IPS-18c (cell line): ENCODE data around the gene ANKDD1B.

ENCODE experiments used
- H3K4me3 ChIP-seq: 2 replicates; pipeline ENCODE4 v1.7.0; 2013; ENCODE audit warnings: low read depth, mild to moderate bottlenecking, low read length, moderate library complexity; ENCODE audit not compliant: insufficient read depth
- H3K9me3 ChIP-seq: one replicate; pipeline ENCODE4 v1.6.1; 2013; ENCODE audit warnings: mild to moderate bottlenecking, low read length, moderate library complexity; ENCODE audit not compliant: control insufficient read depth, insufficient read depth

Gene ANKDD1B

DNA sequence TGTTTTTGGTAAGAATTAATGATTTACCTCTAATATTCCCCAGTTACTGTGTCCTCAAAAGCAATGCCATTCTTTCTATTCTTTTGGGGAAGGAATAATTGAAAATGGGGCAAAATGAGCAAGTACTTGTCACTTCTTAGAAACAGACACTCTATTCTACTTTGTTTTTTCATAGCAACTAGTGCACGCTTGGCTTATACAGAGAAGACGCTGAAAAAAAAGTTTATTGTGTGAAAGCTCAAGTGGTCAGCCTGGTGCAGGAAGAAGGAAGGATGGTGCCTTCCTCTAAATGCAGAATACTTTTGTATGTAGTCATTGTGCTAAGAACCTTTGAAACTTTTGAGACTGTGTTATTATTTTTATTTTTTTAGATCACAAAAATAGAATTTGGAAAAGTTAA, 29.6 kb downstream of the ANKDD1B start:
- Histone ChIP-seq H3K4me3 (no peak overlapping the region), H3K9me3 (no peaks in the 10 kb centered on the region)

DNA sequence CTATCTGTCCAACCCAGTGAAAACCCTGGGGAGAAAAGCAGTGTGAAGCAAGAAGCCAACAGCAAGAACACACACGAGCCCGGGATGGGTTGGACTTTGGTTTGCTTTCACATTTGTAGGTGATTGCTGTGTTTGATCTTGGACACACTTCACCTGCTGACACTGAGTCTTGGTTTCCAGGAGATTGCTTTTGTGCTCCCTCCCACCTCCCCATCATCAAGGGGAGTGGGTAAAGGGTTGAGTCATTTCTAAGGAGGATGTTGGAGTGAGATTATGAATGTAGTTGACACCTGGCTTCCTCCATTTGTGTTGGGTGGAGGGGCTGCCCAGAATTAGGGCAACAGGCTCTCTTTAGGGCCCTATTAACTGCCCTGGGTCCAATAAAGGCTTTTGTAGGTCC, 37.5 kb downstream of the ANKDD1B start:
- H3K4me3 ChIP-seq, result no peak overlapping the region

DNA sequence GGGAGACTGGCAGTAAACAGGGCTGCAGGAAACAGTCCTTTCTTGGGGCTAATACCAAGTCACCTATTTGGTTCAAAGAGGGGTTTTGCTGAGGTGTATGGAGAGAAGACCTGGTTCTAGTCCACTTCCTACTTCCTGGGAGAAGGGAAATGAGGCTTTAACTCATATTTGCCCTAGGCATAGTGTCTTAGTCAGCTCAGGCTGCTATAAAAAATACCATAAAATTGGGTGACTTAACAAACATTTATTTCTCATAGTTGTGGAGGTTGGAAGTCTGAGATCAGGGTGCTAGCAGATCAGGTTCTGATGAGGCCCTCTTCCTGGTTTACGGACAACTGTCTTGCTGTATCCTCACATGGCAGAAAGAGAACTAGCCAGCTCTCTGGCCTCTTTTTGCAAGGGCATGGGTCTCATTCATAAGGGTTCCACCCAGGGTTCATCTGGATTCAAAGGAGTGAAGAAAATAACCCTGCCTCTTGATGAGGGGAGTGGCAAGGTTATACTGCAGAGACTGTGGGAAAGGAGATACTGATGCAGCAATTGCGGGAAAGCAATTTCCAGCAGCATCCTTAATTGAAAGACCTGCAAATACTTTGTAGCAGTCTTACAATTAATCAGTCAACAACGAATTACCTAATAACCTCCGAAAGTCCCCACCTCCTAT, 40.5 kb downstream of the ANKDD1B start:
- Histone ChIP-seq H3K9me3 (no peaks in the 10 kb centered on the region), H3K4me3 (no peak overlapping the region)

More for the DNA sequence above, 37.5 kb downstream of the ANKDD1B start:
- H3K9me3 ChIP-seq, result no peaks in the 10 kb centered on the region

DNA sequence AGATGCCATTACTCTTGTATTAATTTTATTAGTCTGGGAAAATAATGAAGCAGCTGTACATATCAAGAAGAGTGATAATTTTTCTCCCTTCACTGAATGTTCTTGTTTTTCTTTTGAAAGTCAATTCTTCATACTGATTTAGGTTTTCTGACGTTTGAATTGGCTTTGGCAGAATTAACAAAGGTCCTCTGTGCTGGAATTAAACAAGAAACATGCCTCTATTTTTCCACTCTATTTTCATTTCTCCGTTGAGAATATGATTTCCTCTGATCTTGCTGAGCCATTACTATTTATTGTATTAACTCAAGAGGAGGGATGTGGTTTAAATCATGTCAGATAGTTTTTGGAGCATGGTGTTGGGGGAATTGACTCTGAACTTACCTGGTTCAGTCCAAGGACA, 42.3 kb downstream of the ANKDD1B start:
- no peak overlapping the region for H3K4me3 ChIP-seq
- H3K9me3 ChIP-seq, result no peaks in the 10 kb centered on the region

DNA sequence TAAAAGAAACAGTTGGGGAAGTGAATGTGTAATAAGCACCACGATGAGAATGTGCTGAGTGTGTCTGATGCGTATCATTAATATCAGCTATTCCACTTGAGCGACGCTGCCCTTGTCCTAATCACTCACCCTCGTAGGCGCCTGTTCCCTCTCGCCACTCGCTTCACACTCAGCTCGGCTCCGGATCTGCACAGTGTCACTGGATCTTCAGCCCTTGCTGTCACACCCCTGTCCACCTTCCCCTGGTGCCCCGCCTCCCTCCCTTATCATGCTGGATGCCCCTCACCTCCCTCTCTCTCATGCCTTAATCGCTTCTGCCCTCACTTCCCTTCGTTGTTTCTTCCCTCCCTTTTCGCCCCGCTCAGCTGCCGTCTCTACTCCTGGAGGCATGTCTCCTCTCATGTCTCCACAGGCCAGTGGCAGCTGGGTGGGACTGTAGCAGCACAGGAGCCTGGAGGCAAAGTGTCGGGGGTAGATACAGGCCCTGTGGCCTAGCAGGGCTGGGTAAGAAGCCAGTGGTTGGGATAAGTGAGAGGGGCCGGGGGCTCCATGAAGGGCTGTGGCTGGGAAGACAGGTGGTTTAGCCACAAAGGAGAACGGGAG, 43.5 kb downstream of the ANKDD1B start:
- no peaks in the 10 kb centered on the region for H3K9me3 ChIP-seq
- no peak overlapping the region for H3K4me3 ChIP-seq

DNA sequence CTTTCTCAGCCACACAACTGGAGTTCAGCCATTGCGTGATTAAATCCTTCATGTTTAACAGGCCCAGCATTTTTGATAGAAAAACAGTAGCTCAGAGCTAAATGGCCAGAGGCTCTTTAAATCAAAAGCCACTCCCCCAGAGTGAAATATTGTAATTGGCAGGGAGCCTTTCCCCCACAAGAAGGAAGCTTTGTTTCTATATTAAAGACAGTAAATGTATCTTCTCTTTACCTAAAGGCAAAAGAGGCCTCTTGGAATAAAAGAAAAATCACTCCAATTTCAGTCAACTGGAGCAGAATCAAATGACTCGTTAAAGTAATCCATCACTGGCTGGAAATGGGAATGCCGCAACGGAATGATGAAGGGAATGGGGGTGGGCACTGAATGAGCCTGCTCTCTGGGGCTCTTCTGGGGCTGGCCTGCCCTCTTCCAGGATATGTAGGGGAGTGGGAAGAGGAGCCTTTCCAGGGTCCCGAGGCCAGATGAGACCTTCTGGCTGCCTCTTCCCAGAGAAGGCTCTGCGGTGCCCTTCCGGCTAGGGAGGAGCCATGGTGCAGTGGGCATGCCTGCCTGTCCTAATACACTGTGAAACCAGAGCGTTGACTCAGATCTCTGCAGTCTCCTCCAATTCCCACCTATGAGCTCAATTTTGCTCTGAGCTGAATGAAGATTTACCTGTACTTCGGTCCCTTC, 45.2 kb downstream of the ANKDD1B start:
- no peaks in the 10 kb centered on the region for H3K9me3 ChIP-seq
- no peak overlapping the region for H3K4me3 ChIP-seq

DNA sequence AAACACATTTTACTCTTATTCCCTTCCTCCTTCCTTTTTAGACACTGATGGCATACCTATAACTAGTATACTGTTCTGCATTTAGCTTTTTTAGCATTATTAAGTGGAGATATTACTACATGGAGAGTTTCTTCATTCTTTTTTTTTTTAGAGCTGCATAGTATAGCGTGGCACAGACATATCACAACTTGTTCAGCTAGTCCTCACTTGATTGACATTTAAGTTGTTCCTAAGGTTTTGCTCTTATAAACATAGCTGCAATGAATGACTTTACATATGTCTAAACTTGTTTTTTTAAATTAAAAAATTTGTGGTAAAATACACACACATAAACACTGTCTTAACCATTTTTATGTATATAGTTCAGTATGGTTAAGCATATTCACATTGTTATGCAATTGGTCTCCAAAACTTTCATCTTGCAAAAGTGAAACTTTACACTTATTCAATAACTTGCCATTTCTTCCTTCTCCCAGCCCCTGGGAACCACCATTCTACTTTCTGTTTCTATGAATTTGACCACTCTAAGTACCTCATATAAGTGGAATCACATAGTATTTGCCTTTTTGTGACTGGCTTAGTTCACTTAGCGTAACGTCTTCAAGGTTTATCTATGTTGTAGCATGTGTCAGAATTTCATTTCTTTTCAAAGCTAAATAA, 48.7 kb downstream of the ANKDD1B start:
- Histone ChIP-seq H3K4me3 (no peak overlapping the region), H3K9me3 (no peaks in the 10 kb centered on the region)

DNA sequence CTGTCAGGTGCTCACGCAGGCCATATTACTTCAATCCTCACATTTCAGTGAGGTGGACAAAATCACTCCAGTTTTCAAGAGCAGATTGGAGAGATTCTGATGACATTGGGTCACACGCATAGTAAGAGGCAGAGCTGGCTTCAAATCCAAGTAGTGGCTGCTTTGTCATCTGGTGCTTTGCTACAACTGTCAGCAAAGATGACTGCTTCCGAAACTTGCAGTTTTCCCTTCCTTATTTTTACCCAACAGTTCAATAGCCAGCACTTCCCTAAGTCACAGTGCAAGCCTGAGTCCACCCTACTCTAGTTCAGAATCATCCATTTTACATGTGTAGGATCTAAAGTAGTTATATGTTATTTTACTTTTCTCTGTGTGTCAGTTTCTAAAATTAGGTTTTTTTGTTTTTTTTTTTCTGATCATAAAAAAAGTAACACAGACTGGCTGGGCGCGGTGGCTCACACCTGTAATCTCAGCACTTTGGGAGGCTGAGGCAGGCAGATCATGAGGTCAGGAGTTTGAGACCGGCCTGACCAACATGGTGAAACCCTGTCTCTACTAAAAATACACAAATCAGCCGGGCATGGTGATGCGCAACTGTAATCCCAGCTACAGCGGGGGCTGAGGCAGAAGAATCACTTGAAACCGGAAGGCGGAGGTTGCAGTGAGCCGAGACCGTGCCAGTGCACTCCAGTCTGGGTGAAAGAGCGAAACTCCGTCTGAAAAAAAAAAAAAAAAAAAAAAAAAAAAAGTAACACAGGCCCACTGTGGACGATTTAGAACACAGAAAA, 49.6 kb downstream of the ANKDD1B start:
- Histone ChIP-seq H3K9me3 (no peaks in the 10 kb centered on the region), H3K4me3 (no peak overlapping the region)

DNA sequence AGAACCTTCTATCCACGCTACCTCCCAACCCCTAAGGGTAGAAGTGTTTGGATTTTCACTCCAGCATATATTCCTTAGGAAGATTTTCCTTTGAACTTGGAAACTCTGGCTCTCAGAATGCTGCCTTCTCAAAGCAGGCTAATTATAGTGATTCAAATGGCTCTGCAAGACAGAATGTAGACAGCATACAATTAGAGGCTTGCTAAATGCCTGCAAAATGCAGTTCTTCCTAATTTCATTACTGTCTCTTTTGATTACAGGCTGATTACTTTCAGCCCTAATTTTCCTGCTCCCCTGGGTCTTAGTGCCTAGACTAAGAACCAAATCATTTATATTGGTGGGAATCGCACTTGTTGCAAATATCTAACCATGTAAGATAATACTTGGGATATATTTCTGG, 50.8 kb downstream of the ANKDD1B start:
- Histone ChIP-seq H3K9me3 (no peaks in the 10 kb centered on the region), H3K4me3 (no peak overlapping the region)

DNA sequence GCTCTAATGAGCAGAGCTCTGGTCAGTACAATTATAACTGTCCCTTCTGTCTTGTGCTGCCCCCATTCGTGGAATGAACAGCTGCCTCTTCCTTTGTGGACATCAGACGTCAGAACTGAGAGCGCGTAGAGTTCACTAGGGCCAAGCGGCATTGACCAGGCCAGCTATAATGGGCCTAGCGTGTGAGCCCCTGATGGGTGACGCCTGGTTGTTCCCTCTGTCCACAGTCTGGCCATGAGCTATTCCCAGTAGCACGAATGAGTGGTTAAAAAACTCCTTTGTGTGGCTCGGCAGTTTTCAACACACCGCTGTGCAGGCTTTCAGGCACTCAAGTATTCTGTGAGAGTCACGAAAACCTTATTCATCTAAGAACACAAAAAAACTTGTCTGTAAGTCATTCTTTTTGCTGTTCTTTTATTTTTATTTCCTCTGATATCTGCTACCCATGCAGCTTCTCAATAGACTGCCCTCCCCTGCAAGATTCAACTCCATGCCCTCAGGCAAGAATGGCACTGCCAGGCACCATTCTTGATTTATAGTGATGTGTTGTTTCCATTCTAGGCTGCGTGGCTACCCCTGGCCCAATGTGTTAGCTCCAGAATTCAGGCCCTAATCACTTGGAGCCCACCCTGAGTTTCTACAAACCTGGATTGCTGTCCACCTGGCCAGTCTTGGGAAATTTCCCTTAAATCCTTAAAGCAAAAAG, 52.5 kb downstream of the ANKDD1B start:
- Histone ChIP-seq H3K4me3 (no peak overlapping the region), H3K9me3 (no peaks in the 10 kb centered on the region)

DNA sequence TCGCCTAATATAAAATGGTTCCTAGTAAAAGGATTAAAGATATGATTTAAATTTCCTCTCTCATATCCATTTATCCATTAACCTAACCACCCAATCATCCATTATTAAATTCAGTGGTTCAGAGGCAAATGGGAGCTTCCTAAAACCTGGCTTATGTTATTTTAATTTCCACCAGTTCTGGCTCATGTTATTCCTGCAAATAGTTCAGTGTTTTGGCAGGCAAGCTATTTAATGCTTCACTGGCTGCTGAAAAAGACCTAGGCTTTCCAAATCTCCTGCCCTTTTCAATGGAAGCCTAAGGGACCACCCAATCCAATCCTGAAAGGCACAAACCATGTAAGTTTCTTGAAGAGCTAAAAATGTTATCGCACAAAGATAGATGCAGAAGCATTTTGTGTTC, 53.7 kb downstream of the ANKDD1B start:
- no peak overlapping the region for H3K4me3 ChIP-seq
- H3K9me3 ChIP-seq, result no peaks in the 10 kb centered on the region

DNA sequence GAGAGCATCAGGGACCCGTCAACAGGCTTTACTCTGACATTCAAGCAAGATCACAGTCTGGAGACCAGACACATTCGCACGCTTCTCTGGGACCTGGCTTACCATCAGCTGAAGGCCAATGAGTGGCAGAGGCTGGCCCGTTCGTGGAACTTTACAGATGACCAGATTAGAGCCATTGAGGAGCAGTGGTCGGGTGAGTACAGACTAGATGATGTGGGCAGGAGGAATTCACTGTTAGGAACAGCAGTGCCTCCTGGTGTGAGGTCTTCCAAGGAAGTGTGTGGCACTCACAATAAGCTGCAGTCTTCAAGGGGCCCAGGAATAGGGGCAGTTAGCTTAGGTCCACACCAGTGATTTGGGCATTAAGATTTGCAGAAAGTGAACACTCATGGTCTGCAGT, 55.5 kb downstream of the ANKDD1B start:
- H3K9me3 ChIP-seq, result no peaks in the 10 kb centered on the region

DNA sequence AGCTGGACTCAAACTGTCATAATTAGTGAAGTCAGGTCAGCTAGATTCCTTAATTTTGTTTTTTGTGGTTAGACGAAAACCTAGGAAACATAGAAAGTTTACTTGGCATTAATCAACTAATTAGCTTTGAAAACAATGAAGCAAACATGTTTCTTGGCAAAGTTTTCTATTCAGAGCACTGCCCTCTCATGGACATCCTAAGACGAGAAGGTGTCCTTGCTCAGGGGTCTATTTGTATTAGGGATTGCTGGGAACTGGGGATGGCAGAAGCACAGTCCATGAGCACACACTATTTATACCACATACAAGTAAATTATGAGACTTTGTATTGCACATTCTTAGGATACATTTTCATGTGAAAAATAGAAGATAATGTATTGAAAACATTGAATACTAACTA, 56.3 kb downstream of the ANKDD1B start:
- no peak overlapping the region for H3K4me3 ChIP-seq
- no peaks in the 10 kb centered on the region for H3K9me3 ChIP-seq

More for the DNA sequence above, 55.5 kb downstream of the ANKDD1B start:
- H3K4me3 ChIP-seq, result no peak overlapping the region

DNA sequence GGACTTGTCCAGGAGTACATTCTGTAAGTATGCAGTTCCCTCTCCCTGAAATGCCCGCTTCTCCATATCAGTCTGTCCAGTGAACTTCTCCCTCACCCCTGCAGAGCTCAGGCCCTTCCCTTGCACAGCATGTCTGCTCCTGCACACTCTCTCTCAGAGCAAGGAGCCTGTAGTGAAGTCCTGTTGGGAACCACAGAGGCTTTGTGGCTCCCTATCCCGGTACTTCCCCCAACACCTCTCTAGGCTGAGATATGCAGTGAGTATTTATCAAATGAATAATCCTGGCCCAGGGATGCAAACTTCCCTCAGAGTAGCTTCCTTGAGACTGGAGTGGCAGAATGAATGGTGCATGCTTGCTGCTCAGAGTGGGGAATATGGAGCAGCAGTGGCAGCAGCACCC, 57.2 kb downstream of the ANKDD1B start:
- no peak overlapping the region for H3K4me3 ChIP-seq
- H3K9me3 ChIP-seq, result no peaks in the 10 kb centered on the region

DNA sequence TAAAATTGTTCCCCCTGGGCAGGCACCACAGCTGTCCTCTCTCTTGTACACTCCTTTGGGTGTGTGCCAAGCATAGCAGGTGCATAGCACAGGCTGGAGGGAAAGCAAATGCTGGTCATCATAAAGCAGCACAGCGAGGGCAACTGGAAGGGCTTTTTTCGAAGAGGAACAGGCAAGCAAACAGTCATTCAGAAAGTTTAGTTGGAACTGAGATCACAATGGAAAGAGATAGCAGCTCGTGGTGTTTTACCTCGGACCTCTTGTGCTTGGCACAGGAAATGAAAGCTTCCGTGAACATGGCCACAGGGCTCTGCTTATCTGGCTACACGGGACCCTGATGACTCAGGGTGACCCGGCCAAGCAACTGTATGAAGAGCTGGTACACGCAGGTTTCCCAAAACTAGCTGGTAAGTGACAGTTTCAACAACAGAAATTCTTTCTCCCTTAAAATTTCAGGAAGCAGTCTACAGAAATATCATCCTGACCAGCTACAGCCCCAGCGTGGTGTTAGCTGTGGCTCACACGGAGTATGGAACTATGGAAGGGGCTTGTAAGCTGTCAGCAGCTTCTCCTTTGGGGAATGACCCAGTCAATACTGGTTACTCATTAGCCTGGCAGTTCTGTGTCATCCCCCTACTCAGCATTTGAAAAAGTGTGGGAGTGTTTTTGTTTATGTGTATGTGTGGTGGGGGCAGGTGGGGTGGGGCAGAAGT, 57.9 kb downstream of the ANKDD1B start:
- Histone ChIP-seq H3K4me3 (no peak overlapping the region), H3K9me3 (no peaks in the 10 kb centered on the region)

DNA sequence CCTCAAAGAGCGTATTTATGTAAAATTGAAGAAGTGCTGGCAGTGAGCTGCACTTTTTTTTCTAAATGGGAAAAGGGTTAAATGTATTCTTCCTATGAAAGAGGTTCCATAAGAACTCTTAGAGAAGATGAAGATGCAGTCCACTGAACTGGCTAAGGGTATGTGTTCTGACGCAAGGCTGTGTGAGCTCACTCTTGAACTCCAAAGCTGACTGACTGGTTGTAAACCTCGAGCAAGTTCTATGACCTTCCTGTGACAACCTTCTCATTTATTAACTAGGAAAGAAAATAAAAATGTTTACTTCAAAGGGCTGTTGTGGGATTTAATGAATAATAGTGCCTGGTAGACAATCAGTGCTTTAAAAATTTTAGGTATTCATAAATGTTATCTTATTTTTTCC, 59.3 kb downstream of the ANKDD1B start:
- H3K4me3 ChIP-seq, result no peak overlapping the region
- no peaks in the 10 kb centered on the region for H3K9me3 ChIP-seq
